Measurements from ENCODE around the gene RNASEH1.

GRCh38 chr2:3571284-3571683, 13.2 kb upstream of the RNASEH1 start:
- TF ChIP-seq REST (IDR thresholded peaks at IDR 0.05; ENCODE audit: unreplicated experiment) (no peak), NANOG (IDR thresholded peaks at IDR 0.05; ENCODE audit: borderline replicate concordance) (no peak), CTCF (conservative IDR thresholded peaks at IDR 0.05; ENCODE audit: low read depth in 2 of 2) (no peak), POLR2AphosphoS5 (IDR thresholded peaks at IDR 0.05; ENCODE audit: low read depth) (no peak), JUNB (IDR thresholded peaks at IDR 0.05; ENCODE audit: unreplicated experiment) (no peak), STAT1 (IDR thresholded peaks at IDR 0.05; ENCODE audit: unreplicated experiment) (no peak), EZH2 (IDR thresholded peaks at IDR 0.05; ENCODE audit: low read depth, unreplicated experiment) (no peak), CREB1 (CRISPR knock-in tag; IDR thresholded peaks at IDR 0.05; ENCODE audit: low read depth) (no peak), ZNF331 (CRISPR knock-in tag; IDR thresholded peaks at IDR 0.05; ENCODE audit: low read depth) (no peak)

Data from GM23338 (cell line).